RWPE1 (cell line): ENCODE measurements around the gene ERBB2.

ENCODE experiments used
- CTCF ChIA-PET: fragments of 350-600 bp; sonication (Branson Sonifier 250); formaldehyde crosslinking; extraction: SDS; loops from one replicate; lab custom pipeline; 2021; lab: Yijun Ruan, JAX
- POLR2A ChIA-PET: fragments of 400-600 bp; formaldehyde crosslinking; extraction: SDS; loops from one replicate; lab custom pipeline; 2020; ENCODE audit warnings: antibody characterized with exemption; ENCODE audit not compliant: low non-redundant PET; lab: Yijun Ruan, JAX
- DNase-seq: peaks from one replicate; pipeline ENCODE4 v3.0.0; 2012; ENCODE audit warnings: low spot score
- H3K27ac ChIP-seq: fragments of 450-650 bp; 2 replicates; pipeline ENCODE4 v1.5.1; 2017
- CTCF ChIP-seq: fragments of 450-650 bp; conservative IDR thresholded peaks from 2 replicates; pipeline ENCODE4 v1.5.1; 2017; ENCODE audit warnings: low read depth, mild to moderate bottlenecking

Gene ERBB2

GRCh38 chr17:39664581-39665561 lies 35.0 kb upstream of the ERBB2 start, which contains the start of gene TCAP:
Gene TCAP, plus strand, starts transcription at chr17:39665349. Its CDS starts 11 bp downstream, at chr17:39665360.
- ChIA-PET CTCF (interaction anchor here (0.5 to 3.9 kb wide), 10 partner anchors 8 to 124 kb away, joined by 3 to 25 read pairs (median 3); no protein-coding TSS in a partner anchor), POLR2A (no interaction called here)
- no peak for TF ChIP-seq CTCF
- DNase-seq: no peak
- peak within 1 kb of the TSS; percentile 27; the same call in 1 of the 2 replicates for H3K27ac ChIP-seq

GRCh38 chr17:39665642-39666224 lies 34.1 kb upstream of the ERBB2 start:
- ChIA-PET POLR2A (no interaction called here), CTCF (interaction anchor here (0.5 to 3.9 kb wide), 10 partner anchors 9 to 125 kb away, joined by 3 to 25 read pairs (median 3); no protein-coding TSS in a partner anchor)
- H3K27ac ChIP-seq: no peak overlapping the region
- no peak for TF ChIP-seq CTCF
- no peak for DNase-seq

- TF ChIP-seq CTCF: no peak
- no peak for DNase-seq
- ChIA-PET POLR2A (no interaction called here), CTCF (interaction anchor here (0.5 to 3.9 kb wide), 10 partner anchors 9 to 126 kb away, joined by 3 to 25 read pairs (median 3); no protein-coding TSS in a partner anchor)
- no peak overlapping the region for H3K27ac ChIP-seq
These were observed 33.6 kb upstream of the ERBB2 start for GRCh38 chr17:39666231-39666600.

- DNase-seq: no peak
- ChIA-PET POLR2A (no interaction called here), CTCF (interaction anchor here (0.5 to 3.9 kb wide), 10 partner anchors 8 to 108 kb away, joined by 3 to 25 read pairs (median 3); no protein-coding TSS in a partner anchor)
- H3K27ac ChIP-seq: no peak overlapping the region
- TF ChIP-seq CTCF: no peak
These were observed 33.1 kb upstream of the ERBB2 start for GRCh38 chr17:39666601-39667261.

- TF ChIP-seq CTCF: no peak
- ChIA-PET CTCF (interaction anchor here (0.7 to 3.9 kb wide), 10 partner anchors 11 to 291 kb away, joined by 3 to 25 read pairs (median 4); no protein-coding TSS in a partner anchor), POLR2A (no interaction called here)
- no peak for DNase-seq
- no peak overlapping the region for H3K27ac ChIP-seq
These were observed 32.5 kb upstream of the ERBB2 start for GRCh38 chr17:39667262-39667944.
